Measurements from ENCODE around the gene RAI1. TPM values are rescaled to one million over a fixed set of nuclear protein-coding genes. Genes with fewer than 3 reads are reported as not detected.
"Not testable (repeated sequence)": the region's sequence is repeated elsewhere in the genome, so short reads cannot be mapped to it uniquely, and the experiment has no call there.

Gene RAI1
- total RNA-seq, 2 experiments from 2014 or later: 17.1 to 49.4 TPM

- no peak for DNase-seq (ENCODE audit: low spot score)
- Histone ChIP-seq H3K9me2 (ENCODE audit: insufficient read depth, low read length) (no peaks in the 10 kb centered on the region), H3K4me3 (ENCODE audit: low read depth, low read length, poor library complexity, severe bottlenecking) (no peak overlapping the region), H3K27ac (ENCODE audit: low read depth, low read length, poor library complexity, severe bottlenecking) (no peak overlapping the region), H3K9me3 (ENCODE audit: low read length) (no peaks in the 10 kb centered on the region), H3K79me2 (ENCODE audit: insufficient read depth, low read depth, low read length) (no peaks in the 10 kb centered on the region), H2AFZ (ENCODE audit: low read length) (no peak overlapping the region), H4K20me1 (ENCODE audit: insufficient read depth, low read length) (no peaks in the 10 kb centered on the region), H3K4me2 (ENCODE audit: low read length) (no peak overlapping the region), H3K4me1 (ENCODE audit: insufficient read depth, low read length, poor library complexity, severe bottlenecking) (peaks cover 13% of the 10 kb centered on the region), H3K36me3 (ENCODE audit: insufficient read depth, low read length) (peaks cover 23% of the 10 kb centered on the region; the same call in 1 of the 2 replicates)
- ChIA-PET POLR2A (no interaction called here), CTCF (ENCODE audit: unreplicated experiment) (no interaction called here)
- intact Hi-C loops (cut with micrococcal nuclease; ENCODE audit: unreplicated experiment): no loop called here
- no TSS peak for BruUV-seq (replicated peaks)
- no peak for TF ChIP-seq EZH2phosphoT487 (IDR thresholded peaks at IDR 0.05; ENCODE audit: borderline replicate concordance, low read depth, low read length)
- TF ChIP-seq CTCF (conservative IDR thresholded peaks at IDR 0.05; ENCODE audit: low read length): no peak
Measured at GRCh38 chr17:17806035-17806434, 124.8 kb downstream of the RAI1 start.

- no TSS peak for BruUV-seq (replicated peaks)
- intact Hi-C loops (cut with micrococcal nuclease; ENCODE audit: unreplicated experiment): no loop called here
- Histone ChIP-seq H3K4me2 (ENCODE audit: low read length) (no peak overlapping the region), H3K9me2 (ENCODE audit: insufficient read depth, low read length) (no peaks in the 10 kb centered on the region), H3K4me3 (ENCODE audit: low read depth, low read length, poor library complexity, severe bottlenecking) (no peak overlapping the region), H3K4me1 (ENCODE audit: insufficient read depth, low read length, poor library complexity, severe bottlenecking) (peaks cover 16% of the 10 kb centered on the region), H3K9me3 (ENCODE audit: low read length) (no peaks in the 10 kb centered on the region), H2AFZ (ENCODE audit: low read length) (no peak overlapping the region), H3K27ac (ENCODE audit: low read depth, low read length, poor library complexity, severe bottlenecking) (no peak overlapping the region), H3K79me2 (ENCODE audit: insufficient read depth, low read depth, low read length) (no peaks in the 10 kb centered on the region), H3K36me3 (ENCODE audit: insufficient read depth, low read length) (peaks cover 29% of the 10 kb centered on the region; the same call in 1 of the 2 replicates), H4K20me1 (ENCODE audit: insufficient read depth, low read length) (no peaks in the 10 kb centered on the region)
- ChIA-PET CTCF (ENCODE audit: unreplicated experiment) (no interaction called here), POLR2A (no interaction called here)
- TF ChIP-seq CTCF (conservative IDR thresholded peaks at IDR 0.05; ENCODE audit: low read length): no peak
- TF ChIP-seq EZH2phosphoT487 (IDR thresholded peaks at IDR 0.05; ENCODE audit: borderline replicate concordance, low read depth, low read length): no peak
- DNase-seq (ENCODE audit: low spot score): no peak
Measured at GRCh38 chr17:17806611-17807274, 125.5 kb downstream of the RAI1 start.

GRCh38 chr17:17807440-17807839, 126.2 kb downstream of the RAI1 start:
- no peaks in the 10 kb centered on the region for H3K9me2 ChIP-seq (ENCODE audit: insufficient read depth, low read length)
- peaks cover 20% of the 10 kb centered on the region for H3K4me1 ChIP-seq (ENCODE audit: insufficient read depth, low read length, poor library complexity, severe bottlenecking)
- no TSS peak for BruUV-seq (replicated peaks)
- H3K4me3 ChIP-seq (ENCODE audit: low read depth, low read length, poor library complexity, severe bottlenecking): no peak overlapping the region
- intact Hi-C loops (cut with micrococcal nuclease; ENCODE audit: unreplicated experiment): no loop called here
- DNase-seq (ENCODE audit: low spot score): no peak
- POLR2A ChIA-PET: interaction anchor here (0.7 kb wide), 1 partner anchor 23 kb away, joined by 3 read pairs; no protein-coding TSS in a partner anchor
- H3K4me2 ChIP-seq (ENCODE audit: low read length): no peak overlapping the region
- CTCF ChIA-PET (ENCODE audit: unreplicated experiment): interaction anchor here (1.0 kb wide), 1 partner anchor 29 kb away, joined by 3 read pairs; no protein-coding TSS in a partner anchor
- H3K79me2 ChIP-seq (ENCODE audit: insufficient read depth, low read depth, low read length): no peaks in the 10 kb centered on the region
- H3K27ac ChIP-seq (ENCODE audit: low read depth, low read length, poor library complexity, severe bottlenecking): no peak overlapping the region
- no peaks in the 10 kb centered on the region for H3K9me3 ChIP-seq (ENCODE audit: low read length)
- no peak overlapping the region for H2AFZ ChIP-seq (ENCODE audit: low read length)
- no peak for TF ChIP-seq CTCF (conservative IDR thresholded peaks at IDR 0.05; ENCODE audit: low read length)
- TF ChIP-seq EZH2phosphoT487 (IDR thresholded peaks at IDR 0.05; ENCODE audit: borderline replicate concordance, low read depth, low read length): no peak
- H4K20me1 ChIP-seq (ENCODE audit: insufficient read depth, low read length): no peaks in the 10 kb centered on the region
- peaks cover 36% of the 10 kb centered on the region for H3K36me3 ChIP-seq (ENCODE audit: insufficient read depth, low read length)

- H3K4me3 ChIP-seq (ENCODE audit: low read depth, low read length, poor library complexity, severe bottlenecking); H3K9me3 ChIP-seq (ENCODE audit: low read length); DNase-seq (ENCODE audit: low spot score); BruUV-seq (replicated peaks); H3K4me2 ChIP-seq (ENCODE audit: low read length); intact Hi-C loops (cut with micrococcal nuclease; ENCODE audit: unreplicated experiment); H3K9me2 ChIP-seq (ENCODE audit: insufficient read depth, low read length); H3K79me2 ChIP-seq (ENCODE audit: insufficient read depth, low read depth, low read length); H2AFZ ChIP-seq (ENCODE audit: low read length); H3K27ac ChIP-seq (ENCODE audit: low read depth, low read length, poor library complexity, severe bottlenecking); H4K20me1 ChIP-seq (ENCODE audit: insufficient read depth, low read length): not testable (repeated sequence)
- POLR2A ChIA-PET: interaction anchor here (0.7 kb wide), 1 partner anchor 22 kb away, joined by 3 read pairs; no protein-coding TSS in a partner anchor
- peaks cover 43% of the 10 kb centered on the region for H3K36me3 ChIP-seq (ENCODE audit: insufficient read depth, low read length)
- H3K4me1 ChIP-seq (ENCODE audit: insufficient read depth, low read length, poor library complexity, severe bottlenecking): peaks cover 20% of the 10 kb centered on the region
- CTCF ChIA-PET (ENCODE audit: unreplicated experiment): interaction anchor here (0.9 to 1.0 kb wide), 3 partner anchors 20 to 28 kb away, joined by 3 to 5 read pairs (median 3); no protein-coding TSS in a partner anchor
Measured at GRCh38 chr17:17808200-17808599, 126.9 kb downstream of the RAI1 start.

Measured in OCI-LY7 (cell line).